Measurements from ENCODE around the gene IL18BP.

GRCh38 chr11:71971680-71972079 lies 27.0 kb upstream of the IL18BP start:
- TF ChIP-seq, protein P1, sequence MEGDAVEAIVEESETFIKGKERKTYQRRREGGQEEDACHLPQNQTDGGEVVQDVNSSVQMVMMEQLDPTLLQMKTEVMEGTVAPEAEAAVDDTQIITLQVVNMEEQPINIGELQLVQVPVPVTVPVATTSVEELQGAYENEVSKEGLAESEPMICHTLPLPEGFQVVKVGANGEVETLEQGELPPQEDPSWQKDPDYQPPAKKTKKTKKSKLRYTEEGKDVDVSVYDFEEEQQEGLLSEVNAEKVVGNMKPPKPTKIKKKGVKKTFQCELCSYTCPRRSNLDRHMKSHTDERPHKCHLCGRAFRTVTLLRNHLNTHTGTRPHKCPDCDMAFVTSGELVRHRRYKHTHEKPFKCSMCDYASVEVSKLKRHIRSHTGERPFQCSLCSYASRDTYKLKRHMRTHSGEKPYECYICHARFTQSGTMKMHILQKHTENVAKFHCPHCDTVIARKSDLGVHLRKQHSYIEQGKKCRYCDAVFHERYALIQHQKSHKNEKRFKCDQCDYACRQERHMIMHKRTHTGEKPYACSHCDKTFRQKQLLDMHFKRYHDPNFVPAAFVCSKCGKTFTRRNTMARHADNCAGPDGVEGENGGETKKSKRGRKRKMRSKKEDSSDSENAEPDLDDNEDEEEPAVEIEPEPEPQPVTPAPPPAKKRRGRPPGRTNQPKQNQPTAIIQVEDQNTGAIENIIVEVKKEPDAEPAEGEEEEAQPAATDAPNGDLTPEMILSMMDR (IDR thresholded peaks at IDR 0.05) = no peak
- TF ChIP-seq ZFX (IDR thresholded peaks at IDR 0.05; ENCODE audit: borderline replicate concordance) = no peak
